ENCODE data around the gene ITIH5.
"Not testable (repeated sequence)": the region's sequence is repeated elsewhere in the genome, so short reads cannot be mapped to it uniquely, and the experiment has no call there.

ITIH5 gene

DNA sequence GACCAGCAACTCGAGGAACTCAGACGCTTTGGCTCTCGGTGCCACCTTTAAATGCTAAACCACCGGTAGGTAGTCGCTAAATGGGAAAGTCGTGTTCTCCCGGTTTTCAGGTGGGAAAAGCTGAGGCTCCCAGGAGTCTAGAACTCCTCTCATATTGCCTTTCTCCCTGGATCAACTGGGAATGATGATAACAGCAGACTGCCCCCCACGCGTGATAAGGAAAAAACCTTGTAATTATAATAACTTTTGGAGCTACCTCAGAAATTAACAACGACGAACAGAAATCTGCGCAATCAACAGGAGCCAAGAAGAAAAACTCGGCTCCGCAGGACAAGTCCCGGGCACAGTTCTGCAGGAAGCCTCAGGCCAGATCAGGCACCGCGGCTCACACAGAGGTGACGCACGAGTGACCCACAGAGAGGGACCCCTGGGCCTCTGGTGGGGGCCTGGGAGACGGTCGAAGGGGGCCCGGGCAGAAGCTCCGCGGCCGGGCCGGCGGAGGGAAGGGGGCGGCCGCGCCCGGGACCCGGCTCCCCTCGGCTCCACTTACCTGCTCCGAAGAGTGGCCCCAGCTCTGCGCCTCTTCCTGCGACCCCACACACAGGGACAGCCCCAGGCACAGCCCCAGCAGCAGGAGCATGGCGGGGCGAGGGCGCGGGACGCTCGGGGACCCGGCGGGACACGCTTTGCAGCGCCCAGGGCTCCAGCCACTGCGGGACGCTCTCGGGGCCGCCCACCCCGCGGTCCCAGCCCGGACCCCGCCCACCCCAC lies at the start of gene ITIH5:
TSS of gene ITIH5 (minus strand) at position 714 of the 771 bp plus-strand sequence. CDS start at position 640, 74 bp downstream.
- DNase-seq = no peak

DNA sequence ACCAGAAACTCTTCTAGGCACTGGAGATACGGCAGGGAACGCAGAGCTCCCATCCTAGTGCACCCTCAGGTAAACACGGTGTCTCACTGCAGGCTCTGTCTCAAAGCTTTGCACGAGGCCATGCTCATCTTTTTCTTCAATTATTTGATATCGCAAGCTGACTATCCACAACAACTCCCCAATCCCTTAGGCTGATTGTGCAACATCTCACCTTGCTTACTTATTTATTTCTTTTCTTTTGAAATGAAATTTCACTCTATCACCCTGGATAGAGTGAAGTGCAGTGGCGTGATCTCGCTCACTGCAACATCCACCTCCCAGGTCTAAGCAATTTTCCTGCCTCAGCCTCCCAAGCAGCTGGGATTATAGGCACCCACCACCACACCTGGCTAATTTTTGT lies 48.7 kb upstream of the ITIH5 start:
- no peak for DNase-seq

DNA sequence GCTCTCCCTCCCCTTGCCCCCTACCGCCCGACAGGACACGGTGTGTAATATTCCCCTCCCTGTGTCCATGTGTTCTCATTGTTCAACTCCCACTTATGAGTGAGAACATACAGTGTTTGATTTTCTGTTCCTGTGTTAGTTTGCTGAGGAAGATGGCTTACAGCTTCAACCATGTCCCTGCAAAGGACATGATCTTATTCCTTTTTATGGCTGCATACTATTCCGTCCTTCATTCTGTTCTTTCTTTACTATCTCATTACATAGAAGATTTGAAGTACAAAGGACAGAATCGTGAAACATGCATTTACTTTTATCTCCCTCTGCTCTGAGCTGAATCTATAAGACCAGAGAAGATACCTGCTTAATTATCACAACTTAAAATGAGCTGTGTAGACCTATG lies 44.3 kb upstream of the ITIH5 start:
- DNase-seq = not testable (repeated sequence)

DNA sequence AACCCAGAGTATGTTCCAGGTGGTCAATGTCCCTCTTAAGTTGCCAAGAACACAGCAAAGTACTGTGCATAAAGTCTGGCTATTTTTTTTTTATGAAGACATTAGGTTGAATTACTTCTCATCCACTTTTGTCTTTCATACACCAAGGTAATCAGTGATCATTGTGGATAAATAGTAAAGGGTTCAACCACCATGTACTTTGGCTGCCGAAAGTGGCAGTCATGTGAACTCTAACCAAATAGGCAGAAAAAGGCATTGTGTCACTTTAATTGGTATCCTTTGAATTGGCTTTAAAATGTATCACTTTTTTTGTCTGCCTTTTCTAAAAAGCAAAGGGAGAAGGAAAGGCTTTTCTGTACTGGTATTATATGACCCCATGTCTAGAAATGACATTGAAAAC lies 43.7 kb upstream of the ITIH5 start:
- no peak for DNase-seq

DNA sequence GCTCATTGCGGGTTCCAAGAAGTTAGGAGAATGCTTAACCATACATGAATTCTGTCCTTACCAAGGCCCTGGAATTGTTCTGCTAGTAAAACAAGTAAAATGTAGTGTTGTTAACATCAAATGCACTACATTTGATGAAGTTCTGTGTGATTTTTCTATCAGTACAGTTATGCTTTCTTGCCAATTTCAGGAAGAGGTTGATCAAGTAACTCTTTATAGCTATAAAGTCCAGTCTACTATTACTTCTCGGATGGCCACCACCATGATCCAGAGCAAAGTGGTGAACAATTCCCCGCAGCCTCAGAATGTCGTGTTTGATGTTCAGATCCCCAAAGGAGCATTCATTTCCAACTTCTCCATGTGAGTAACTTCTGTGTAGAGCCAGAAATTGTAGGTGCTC lies 42.1 kb upstream of the ITIH5 start:
- no peak for DNase-seq

DNA sequence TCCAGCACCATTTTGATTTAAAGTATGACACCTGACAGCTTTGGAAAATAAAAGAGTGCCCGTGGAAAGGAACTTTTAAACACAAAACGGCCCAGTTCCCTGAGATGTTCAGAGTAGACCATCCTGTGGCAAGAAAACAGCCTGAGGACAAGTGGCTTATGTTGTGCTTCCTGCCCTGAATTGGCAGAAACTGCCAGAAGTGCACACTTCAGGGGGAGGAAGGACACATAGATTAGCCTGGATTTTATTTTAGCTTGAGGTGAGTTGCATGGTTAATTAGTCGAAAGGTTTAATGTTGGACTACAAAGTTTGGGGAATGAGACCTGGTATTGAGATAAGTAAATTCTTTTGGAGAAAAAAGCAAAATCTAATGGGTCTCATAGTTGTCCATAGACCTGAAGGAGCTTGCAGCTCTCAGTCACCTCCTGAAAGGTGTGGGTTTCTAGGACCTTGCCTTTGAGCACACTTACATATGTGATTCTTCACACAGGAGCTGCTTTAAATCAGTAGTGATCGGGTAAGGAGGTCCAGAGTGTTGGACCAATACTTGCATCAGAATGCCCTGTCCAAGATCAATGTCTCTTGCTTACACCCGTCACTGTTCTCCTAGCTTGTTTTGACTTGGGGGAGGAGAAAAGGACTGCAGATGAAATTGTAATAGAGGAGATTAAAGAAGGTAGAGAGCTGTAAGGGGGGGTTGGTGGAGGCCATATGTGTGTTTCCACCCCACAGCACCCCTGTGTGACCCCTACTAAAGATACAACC lies 41.3 kb upstream of the ITIH5 start:
- DNase-seq = no peak

DNA sequence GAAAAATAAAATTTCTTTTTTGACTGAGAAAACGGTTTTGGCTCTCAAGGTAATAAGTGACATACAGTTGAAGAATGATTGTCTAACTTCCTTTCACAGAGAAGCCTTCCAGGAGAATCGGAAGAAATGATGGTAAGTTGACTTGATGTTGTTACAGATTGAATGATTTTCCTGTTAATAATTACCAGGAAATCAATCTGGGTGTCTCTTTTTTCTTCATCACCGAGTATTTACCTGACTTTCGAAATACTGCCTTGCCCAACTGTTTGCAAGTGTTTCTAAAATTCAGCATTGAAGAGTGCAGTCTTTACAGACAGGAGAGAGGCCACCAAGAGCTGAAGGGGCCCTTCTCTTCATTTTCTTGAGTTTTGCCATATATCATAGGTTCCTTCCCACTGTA lies 40.3 kb upstream of the ITIH5 start:
- DNase-seq = no peak

DNA sequence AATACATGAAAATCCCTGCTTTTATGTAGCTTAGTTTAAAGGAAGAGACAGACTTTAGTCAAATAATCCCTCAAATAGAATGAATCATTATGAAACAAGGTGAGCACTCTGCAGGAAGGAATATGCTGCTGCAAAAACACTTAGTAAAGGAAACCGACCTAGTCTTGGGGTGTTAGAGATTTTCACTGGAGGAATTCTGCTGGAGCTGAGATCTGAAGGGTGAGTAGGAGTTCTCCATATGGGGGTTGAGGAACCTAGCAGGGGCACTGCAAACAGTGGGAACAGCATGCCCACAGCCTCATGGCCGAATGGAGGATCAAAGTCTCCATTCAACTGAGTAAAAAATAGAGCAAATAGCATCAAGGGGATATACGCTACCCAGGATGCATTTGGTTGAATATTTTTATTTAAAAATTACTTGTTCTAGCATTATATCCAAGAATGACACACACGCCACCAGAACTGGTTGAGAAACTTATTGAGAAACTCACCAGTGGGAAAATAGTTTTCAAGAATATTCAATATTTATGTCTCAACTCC lies 39.8 kb upstream of the ITIH5 start:
- no peak for DNase-seq

DNA sequence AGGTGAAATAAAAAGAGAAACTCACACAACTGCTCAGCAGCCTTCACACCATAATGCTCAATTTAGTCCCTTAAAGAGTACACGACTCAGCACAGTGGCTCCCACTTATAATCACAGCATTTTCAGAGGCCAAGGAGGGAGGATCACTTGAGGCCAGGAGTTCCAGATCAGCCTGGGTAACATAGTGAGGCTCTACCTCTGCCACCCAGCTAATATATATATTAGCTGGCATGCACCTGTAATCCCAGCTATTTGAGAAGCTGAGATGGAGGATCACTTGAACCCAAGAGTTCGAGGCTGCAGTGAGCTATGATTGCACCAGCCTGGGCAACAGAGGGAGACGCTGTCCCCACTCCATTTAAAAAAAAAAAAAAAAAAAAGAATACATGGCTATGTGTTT lies 38.6 kb upstream of the ITIH5 start:
- DNase-seq = no peak

DNA sequence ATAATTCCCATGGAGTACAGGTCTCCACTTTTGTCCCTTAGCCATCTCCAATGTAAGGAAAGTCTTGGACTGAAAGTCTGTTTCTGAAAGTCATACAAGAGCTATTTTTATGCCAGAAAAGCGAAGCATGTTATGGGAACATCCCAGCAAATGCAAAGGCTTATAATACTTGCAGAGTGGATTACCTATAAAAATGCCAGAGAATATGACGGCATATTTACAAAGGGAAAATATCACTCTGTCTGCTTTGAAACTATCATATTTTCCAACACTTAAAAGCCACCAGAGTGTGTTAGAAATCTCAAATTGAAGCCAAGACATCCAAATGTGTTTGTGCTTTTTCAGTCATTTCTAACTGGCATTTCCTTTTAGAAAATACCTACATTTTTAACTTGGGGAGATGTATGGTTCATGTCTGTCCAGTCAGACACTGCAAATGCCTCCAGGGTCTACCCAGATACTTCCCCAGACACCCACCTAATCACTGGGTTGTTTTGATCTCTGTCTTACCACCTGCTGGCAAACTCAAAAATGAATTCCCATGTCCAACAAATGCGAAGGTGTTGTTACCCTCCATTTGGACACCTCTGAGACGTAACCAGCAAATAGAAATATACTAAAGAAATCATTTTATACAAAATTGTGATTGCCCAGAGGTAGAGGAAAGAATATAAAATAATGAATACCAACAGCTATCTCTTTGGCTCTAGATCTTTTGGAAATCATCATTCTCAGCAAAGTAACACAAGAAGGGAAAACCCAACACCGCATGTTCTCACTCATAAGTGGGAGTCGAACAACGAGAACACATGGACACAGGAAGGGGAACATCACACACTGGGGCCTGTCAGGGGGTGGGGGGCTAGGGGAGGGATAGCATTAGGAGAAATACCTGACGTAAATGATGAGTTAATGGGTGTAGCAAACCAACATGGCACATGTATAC lies 37.6 kb upstream of the ITIH5 start:
- DNase-seq = no peak

DNA sequence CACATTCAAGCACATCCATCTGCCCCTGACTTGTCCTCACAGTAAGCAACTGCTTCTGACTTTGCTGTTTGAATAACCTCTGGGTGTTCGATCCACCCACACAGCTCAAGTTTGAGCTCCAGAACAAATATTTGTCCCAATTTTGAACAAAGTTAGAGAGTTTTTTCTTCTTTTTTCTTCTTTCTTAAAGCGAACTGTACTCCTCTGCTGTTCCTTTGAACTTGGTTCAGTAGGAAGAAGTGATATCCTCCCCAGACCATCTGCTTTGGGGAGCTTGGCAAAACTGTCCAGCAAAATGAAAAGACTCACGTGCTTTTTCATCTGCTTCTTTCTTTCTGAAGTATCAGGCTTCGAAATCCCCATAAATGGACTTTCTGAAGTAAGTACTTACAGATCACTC lies 36.4 kb upstream of the ITIH5 start, which contains the start of gene ITIH2:
TSS of gene ITIH2 (plus strand) at position 177 of the 400 bp plus-strand sequence. CDS start at position 296, 119 bp downstream.
- DNase-seq = no peak

DNA sequence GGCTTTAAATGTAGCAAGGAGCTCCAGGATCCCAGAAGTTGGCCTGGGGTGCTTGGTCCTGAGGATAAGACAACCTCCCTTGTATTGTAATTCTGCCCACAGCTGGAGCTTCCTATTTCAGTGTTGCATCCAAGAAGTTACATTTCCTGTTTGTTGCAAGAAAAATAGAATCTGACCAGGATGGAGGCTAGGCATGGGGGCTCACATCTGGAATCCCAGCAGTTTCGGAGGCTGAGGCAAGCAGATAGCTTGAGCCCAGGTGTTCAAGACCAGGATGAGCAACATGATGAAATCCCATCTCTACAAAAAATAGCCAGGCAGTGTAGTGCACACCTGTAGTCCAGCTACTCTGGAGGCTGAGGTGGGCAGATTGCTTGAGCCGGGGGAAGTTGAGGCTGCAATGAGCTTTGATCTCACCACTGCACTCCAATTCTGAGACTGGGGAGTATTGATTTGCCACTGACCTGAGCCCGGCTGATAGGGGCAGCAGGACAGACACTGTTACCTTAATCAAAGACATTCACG lies 35.6 kb upstream of the ITIH5 start:
- DNase-seq = no peak

DNA sequence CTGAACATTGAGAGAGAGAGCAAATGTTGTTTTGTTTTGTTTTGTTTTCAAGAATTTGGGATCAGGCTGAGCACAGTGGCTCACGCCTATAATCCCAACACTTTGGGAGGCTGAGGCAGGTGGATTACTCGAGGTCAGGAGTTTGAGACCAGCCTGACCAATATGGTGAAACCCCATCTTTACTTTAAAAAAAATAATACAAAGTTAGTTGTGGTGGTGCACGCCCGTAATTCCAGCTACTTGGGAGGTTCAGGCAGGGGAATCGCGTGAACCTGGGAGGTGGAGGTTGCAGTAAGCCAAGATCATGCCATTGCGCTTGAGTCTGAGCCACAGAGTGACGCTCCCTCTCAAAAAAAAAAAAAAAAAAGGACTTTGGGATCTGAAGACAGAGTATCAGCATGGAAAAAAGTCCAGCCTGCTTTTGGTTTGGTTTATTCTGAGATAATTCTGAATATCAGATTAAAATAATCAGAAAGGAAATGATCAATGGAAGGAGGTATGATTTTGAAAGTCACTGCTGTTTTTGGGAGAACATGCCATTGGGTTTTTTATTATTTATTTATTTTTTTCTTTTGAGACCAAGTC lies 34.5 kb upstream of the ITIH5 start:
- DNase-seq = no peak

DNA sequence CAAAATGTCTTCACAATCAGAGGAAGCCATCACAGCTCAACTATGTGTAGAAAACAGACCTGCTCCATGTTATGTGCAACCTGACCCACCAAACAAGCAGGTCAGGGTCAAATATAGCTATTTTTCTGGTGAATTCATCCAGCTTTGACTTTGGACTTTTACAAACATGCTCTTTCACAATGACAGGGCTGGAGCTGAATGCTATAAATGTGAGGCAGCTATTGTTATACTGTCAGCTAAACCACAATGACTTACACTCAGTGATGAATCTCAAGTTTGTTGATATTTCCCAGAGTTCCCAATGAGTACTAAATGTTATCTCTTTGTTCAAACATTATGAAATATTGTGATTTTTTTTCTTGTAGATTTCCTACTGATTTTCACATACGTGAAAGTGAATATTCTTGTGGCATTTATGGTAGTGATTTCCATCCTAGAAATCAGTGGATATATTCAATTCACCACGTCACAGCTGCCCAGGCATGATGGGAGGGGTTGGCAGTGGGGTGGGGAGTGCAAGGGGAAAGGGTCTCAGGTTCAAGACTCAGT lies 33.9 kb upstream of the ITIH5 start:
- no peak for DNase-seq

DNA sequence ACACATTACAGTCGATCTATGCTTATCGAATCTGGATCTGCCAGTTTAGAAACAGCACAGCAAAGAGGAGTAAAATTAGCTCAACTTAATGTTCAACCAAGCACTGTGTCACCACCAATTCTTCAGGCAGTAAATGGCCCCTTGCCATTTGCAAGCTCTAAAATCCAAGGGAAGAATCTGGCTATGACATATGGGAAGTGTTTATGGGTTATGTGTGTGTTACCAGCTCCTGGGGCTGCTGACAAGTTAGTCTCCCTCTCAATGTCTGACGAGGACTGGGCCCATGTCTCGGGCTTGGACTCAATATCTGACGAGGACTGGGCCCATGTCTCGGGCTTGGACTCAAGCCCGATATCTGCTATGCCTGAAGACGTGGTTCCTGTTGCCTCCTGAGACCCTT lies 30.7 kb upstream of the ITIH5 start:
- no peak for DNase-seq

DNA sequence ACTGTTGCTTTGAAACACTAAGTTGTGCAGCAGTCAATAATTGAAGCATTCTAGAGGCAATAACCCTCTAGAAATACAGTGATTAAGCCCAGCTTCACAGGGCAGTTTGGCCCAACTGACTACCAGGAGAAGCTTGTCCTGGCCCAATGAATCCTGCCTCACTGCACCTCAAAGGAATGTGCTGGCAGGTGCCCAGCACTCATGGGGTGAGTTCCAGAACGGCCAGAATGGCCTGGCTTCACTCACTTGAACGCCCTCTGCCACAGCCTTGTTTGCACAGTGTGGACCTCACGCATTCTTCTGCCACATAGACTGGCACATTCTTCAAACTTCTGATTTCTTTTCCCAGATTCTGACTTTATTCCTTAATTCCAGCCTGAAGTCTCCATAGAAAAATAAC lies 29.8 kb upstream of the ITIH5 start:
- no peak for DNase-seq

DNA sequence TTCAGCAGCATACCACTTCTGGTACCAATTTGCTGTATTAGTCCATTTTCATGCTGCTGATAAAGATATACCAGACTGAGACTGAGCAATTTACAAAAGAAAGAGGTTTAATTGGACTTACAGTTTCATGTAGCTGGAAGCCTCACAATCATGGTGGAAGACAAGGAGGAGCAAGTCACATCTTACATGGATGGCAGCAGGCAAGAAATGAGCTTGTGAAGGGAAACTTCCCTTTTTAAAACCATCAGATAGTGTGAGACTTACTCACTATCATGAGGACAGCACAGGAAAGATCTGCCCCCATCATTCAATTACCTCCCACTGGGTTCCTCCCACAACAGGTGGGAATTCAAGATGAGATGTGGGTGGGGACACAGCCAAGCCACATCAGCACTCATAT lies 26.4 kb upstream of the ITIH5 start:
- not testable (repeated sequence) for DNase-seq

DNA sequence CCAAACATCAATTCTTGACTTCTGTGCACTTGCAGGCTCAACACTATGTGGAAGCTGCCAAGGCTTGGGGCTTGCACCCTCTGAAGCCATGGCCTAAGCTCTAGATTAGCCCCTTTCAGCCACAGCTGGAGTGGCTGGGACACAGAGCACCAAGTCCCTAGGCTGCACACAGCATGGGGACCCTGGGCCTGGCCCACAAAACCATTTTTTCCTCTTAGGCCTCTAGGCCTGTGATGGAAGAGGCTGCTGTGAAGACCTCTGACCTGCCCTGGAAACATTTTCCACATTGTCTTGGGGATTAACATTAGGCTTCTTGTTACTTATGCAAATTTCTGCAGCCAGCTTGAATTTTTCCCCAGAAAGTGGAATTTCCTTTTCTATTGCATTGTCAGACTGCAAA lies 25.6 kb upstream of the ITIH5 start:
- not testable (repeated sequence) for DNase-seq

DNA sequence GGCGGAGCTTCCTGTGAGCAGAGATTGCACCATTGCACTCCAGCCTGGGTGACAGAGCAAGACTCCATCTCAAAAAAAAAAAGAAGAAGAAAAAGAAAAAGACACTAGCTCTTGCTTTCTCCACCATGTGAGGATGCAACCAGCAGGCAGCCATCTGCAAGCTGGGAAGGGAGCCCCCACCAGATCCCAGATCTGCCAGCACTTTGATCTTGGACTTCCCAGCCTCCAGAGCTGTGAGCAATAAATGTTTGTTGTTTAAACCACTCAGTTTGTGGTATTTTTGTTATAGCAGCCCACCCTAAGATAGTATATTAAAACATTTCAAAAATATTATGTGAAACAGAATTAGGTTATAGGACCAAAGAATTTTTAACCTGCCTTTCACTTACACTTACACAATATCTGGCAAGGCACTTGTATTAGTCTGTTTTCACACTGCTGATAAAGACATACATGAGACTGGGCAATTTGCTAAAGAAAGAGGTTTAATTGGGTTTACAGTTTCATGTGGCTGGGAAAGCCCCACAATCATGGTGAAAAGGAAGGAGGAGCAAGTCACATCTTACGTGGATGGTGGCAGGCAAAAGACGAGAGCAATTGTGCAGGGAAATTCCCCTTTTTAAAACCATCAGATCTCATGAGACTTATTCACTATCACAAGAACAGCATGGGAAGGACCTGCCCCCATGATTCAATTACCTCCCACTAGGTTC lies 24.3 kb upstream of the ITIH5 start:
- DNase-seq = not testable (repeated sequence)

DNA sequence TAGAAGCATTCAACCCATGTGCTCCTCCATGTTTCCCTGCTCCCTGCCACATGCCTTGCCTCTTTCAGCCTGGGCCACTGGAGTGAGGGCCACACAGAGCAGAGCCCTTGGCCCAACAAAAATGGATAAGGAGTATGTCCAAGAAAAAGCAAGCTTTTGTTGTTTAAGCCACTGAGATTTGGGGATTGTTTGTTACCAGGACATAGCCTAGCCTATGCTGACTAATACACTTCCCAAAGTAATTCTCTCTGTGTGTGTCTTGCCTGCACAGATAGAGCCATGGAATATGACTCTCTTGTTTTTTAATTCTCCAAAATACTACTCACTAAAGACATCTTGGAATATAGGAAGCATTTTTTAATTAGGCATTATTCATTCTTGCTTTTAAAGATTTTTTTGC lies 22.8 kb upstream of the ITIH5 start:
- no peak for DNase-seq

DNA sequence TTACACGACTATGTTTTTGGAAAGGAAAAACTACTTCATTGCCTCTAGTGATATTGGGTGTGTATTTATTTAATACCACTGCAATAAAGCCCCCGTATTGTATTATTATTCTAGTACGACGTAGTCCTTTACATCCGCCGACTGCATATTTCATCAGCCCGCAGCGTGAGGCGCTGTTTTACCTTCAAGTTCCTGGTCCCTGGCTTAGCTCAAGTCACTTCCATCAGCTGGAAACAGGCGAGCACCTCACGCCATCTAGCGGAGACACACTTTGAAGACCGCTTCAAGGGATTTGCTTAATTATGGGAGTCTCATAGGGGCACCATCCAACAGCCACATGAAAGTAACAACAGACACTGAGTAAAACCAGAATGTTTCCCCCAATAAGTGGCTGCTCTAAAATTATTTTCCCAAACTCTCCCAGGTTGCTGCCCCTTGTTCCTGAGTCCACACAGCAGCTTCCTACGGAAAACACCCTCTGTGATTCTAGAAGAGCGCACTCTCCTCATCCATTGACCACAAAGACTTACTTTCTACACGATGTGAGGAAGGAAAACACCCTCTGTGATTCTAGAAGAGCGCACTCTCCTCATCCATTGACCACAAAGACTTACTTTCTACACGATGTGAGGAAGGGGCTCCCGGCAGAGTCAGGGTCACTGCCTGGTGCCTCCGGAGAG lies 20.6 kb upstream of the ITIH5 start:
- peak; percentile 82 for DNase-seq
